COLO829 (cell line): ENCODE results near the gene SEMA4D.

Experiments used
- DNase-seq: peaks from one replicate; pipeline ENCODE4 v3.0.0; 2012; ENCODE audit warnings: low spot score

SEMA4D gene

GRCh38 chr9:89367281-89367680 lies 130.6 kb downstream of the SEMA4D start:
- DNase-seq, result no peak

- DNase-seq, result no peak
Observed at GRCh38 chr9:89366711-89367110, 131.2 kb downstream of the SEMA4D start.

GRCh38 chr9:89365532-89365912 lies 132.4 kb downstream of the SEMA4D start:
- no peak for DNase-seq

- DNase-seq, result no peak
Observed at GRCh38 chr9:89364666-89365531, 133.0 kb downstream of the SEMA4D start.

GRCh38 chr9:89363921-89364665 lies 133.8 kb downstream of the SEMA4D start:
- DNase-seq, result no peak

GRCh38 chr9:89363311-89363670 lies 134.6 kb downstream of the SEMA4D start:
- no peak for DNase-seq

GRCh38 chr9:89362647-89363310 lies 135.1 kb downstream of the SEMA4D start:
- DNase-seq, result no peak

GRCh38 chr9:89361816-89362646 lies 135.9 kb downstream of the SEMA4D start:
- DNase-seq, result no peak

GRCh38 chr9:89361031-89361430 lies 136.9 kb downstream of the SEMA4D start:
- no peak for DNase-seq

- DNase-seq, result no peak
Observed at GRCh38 chr9:89360465-89360864, 137.4 kb downstream of the SEMA4D start.

- DNase-seq, result no peak
Observed at GRCh38 chr9:89359751-89360261, 138.1 kb downstream of the SEMA4D start.

- DNase-seq, result no peak
Observed at GRCh38 chr9:89358985-89359384, 138.9 kb downstream of the SEMA4D start.

- no peak for DNase-seq
Observed at GRCh38 chr9:89358376-89358916, 139.5 kb downstream of the SEMA4D start.

- DNase-seq, result no peak
Observed at GRCh38 chr9:89357331-89358197, 140.3 kb downstream of the SEMA4D start.

- no peak for DNase-seq
Observed at GRCh38 chr9:89356782-89357181, 141.1 kb downstream of the SEMA4D start.

GRCh38 chr9:89354471-89354870 lies 143.4 kb downstream of the SEMA4D start:
- no peak for DNase-seq

GRCh38 chr9:89353989-89354388 lies 143.9 kb downstream of the SEMA4D start:
- DNase-seq, result no peak

GRCh38 chr9:89352874-89353649 lies 144.9 kb downstream of the SEMA4D start:
- DNase-seq, result no peak

GRCh38 chr9:89352451-89352850 lies 145.5 kb downstream of the SEMA4D start:
- no peak for DNase-seq
